ENCODE measurements around the gene JMJD4. TPM values are rescaled to one million over a fixed set of nuclear protein-coding genes. Genes with fewer than 3 reads are reported as not detected.

JMJD4 gene
- total RNA-seq, 1 experiment from 2014 or later = 14.3 TPM

- Histone ChIP-seq H3K36me3 (ENCODE audit: control insufficient read depth in 1 of 2, insufficient read depth in 2 of 2, low read length in 2 of 2) (peaks cover 11 to 17% of the 10 kb centered on the region in 2 experiments; a peak in 3 of 4 replicates), H3K9ac (ENCODE audit: low read length) (no peak overlapping the region), H3K79me2 (ENCODE audit: insufficient read depth, low read length) (no peaks in the 10 kb centered on the region), H3K9me2 (ENCODE audit: insufficient read depth) (no peaks in the 10 kb centered on the region), H3K4me1 (ENCODE audit: control insufficient read depth in 1 of 2, insufficient read depth in 2 of 2, low read length in 2 of 2) (no peaks in the 10 kb centered on the region), H3K4me2 (ENCODE audit: low read length) (no peak overlapping the region), H3K4me3 (replicated peaks in 1 of 2; ENCODE audit: low read depth in 1 of 2, low read length in 2 of 2) (no peak overlapping the region), H4K20me1 (ENCODE audit: insufficient read depth) (no peaks in the 10 kb centered on the region), H2AFZ (ENCODE audit: low read depth, low read length, poor library complexity, severe bottlenecking) (no peak overlapping the region), H3K9me3 (ENCODE audit: control insufficient read depth in 1 of 2, insufficient read depth in 1 of 2, low read depth in 1 of 2, low read length in 2 of 2) (no peaks in the 10 kb centered on the region), H3K27me3 (ENCODE audit: insufficient read depth, low read length) (no peaks in the 10 kb centered on the region), H3K27ac (ENCODE audit: low read depth, low read length) (no peak overlapping the region)
- ATAC-seq = no peak
- BruUV-seq (replicated peaks) = no TSS peak
- TF ChIP-seq EZH2phosphoT487 (IDR thresholded peaks at IDR 0.05; ENCODE audit: borderline replicate concordance) (no peak), CEBPB (IDR thresholded peaks at IDR 0.05; ENCODE audit: low read depth) (no peak), ELF1 (IDR thresholded peaks at IDR 0.05; ENCODE audit: borderline replicate concordance, low read depth) (no peak), SIN3A (IDR thresholded peaks at IDR 0.05; ENCODE audit: low read depth) (no peak), ZFX (IDR thresholded peaks at IDR 0.05) (no peak), CBX3 (IDR thresholded peaks at IDR 0.05; ENCODE audit: low read depth) (no peak), TCF7L2 (IDR thresholded peaks at IDR 0.05; ENCODE audit: borderline replicate concordance, extremely low read depth, insufficient read depth, insufficient read length) (no peak), ZNF274 (IDR thresholded peaks at IDR 0.05; ENCODE audit: low read depth, low read length) (no peak), CTCF (IDR thresholded peaks at IDR 0.05 in 2 of 3, conservative IDR thresholded peaks at IDR 0.05 in 1 of 3; ENCODE audit: borderline replicate concordance in 1 of 3, insufficient read depth in 1 of 3, low read depth in 2 of 3, low read length in 2 of 3) (no peak), RAD21 (IDR thresholded peaks at IDR 0.05; ENCODE audit: low read depth) (no peak), ATF3 (IDR thresholded peaks at IDR 0.05) (no peak)
- RAD21 ChIA-PET (ENCODE audit: low non-redundant PET in 1 of 2, low total read pairs in 2 of 2, uncharacterized antibody in 2 of 2, unreplicated experiment in 2 of 2) = no interaction called here
- no peak for DNase-seq (ENCODE audit: low read depth, low spot score)
- CTCF ChIA-PET = no interaction called here
- intact Hi-C loops (cut with micrococcal nuclease) = no loop called here
- POLR2A ChIA-PET = no interaction called here
Measured at GRCh38 chr1:227770812-227771211, 35.7 kb upstream of the JMJD4 start.
